Liver (tissue), 3 donors: ENCODE measurements around the gene CLCN1.

Experiments used
- CTCF ChIP-seq: fragments of 150-350 bp; IDR thresholded peaks from 2 replicates; pipeline ENCODE4 v1.5.1; 2017; ENCODE audit warnings: improper control_type of control experiment, low read depth, low read length; ENCODE audit not compliant: missing input control
- HNF4A ChIP-seq, 2 donors: conservative IDR thresholded peaks; 2 replicates each; pipeline ENCODE4 v1.6.1; 2016; ENCODE audit warnings: antibody characterized with exemption in 2 of 2, mild to moderate bottlenecking in 2 of 2
- JUND ChIP-seq, 2 donors: IDR thresholded peaks; 2 replicates each; pipeline ENCODE4 v1.6.1; 2016; ENCODE audit warnings: antibody characterized with exemption in 2 of 2
- TAF1 ChIP-seq: conservative IDR thresholded peaks from 2 replicates; pipeline ENCODE4 v1.6.1; 2016; ENCODE audit warnings: antibody characterized with exemption, mild to moderate bottlenecking
- YY1 ChIP-seq: IDR thresholded peaks from 2 replicates; pipeline ENCODE4 v1.6.1; 2016; ENCODE audit warnings: antibody characterized with exemption, mild to moderate bottlenecking
- donor health status: healthy.
- donor health status: healthy.

- TF ChIP-seq TAF1 = no peak
- TF ChIP-seq CTCF = no peak
- no peak for TF ChIP-seq JUND (IDR thresholded peaks at IDR 0.05)
- TF ChIP-seq HNF4A (conservative IDR thresholded peaks at IDR 0.05) = no peak
- no peak for TF ChIP-seq YY1
These were observed 28.5 kb upstream of the CLCN1 start for GRCh38 chr7:143287339-143287934.
